Measurements from ENCODE around the gene ABCF3.
"Not testable (repeated sequence)": the region's sequence is repeated elsewhere in the genome, so short reads cannot be mapped to it uniquely, and the experiment has no call there.

Gene ABCF3

DNA sequence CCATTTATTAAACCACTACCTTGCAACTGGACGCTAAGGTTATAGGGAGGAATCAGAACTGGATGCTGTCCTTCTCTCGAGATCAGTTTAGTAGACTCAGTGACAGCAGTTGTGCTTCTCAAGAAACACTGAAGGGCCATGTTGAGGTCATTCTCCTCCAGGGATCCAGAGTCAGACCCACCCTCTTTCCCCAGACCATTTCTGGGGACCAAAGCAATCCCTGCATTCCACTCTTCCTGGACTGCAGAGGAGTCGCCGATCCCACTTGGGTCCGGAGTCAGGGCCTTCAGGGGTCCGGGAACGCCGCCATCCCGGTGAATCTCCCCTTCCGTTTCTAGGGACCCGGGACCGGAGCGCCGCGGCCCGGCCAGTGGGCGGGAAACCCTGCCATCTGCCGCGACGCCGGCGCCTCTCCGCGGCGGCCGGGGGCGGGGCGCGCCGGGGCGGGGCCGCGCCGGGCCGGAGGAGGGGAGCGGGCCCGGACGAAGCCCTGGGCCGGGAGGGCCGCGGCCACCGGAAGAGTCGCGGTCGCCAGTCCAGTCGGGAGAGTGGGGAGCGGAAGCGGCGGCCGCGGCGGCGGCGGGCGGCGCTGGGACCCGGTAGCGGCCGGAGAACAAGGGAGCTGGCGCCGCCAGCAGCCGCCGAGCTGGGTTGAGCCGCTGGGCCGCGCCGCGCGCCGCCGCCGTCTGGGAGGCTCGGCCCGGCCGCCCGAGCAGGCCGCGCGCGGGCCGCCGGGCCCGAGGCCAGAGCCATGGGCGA lies 30.9 kb upstream of the ABCF3 start, which contains the start of gene DVL3:
TSS of gene DVL3 (plus strand) at position 493 of the 759 bp plus-strand sequence. CDS start at position 752, 259 bp downstream.
- Histone ChIP-seq H3K27ac (ENCODE audit: low read depth, low read length) (peak within 1 kb of the TSS; percentile 81), H3K4me1 (ENCODE audit: control insufficient read depth in 5 of 5, insufficient read depth in 5 of 5, low read length in 5 of 5) (peaks cover 9 to 51% (median 45%) of the 10 kb centered on the region in 5 donors), H3K9me3 (ENCODE audit: control insufficient read depth in 5 of 5, low read length in 5 of 5) (no peaks in the 10 kb centered on the region), H3K9ac (ENCODE audit: low read length in 5 of 5) (peak within 1 kb of the TSS; percentile 91 to 98 (median 95)), H3K4me3 (ENCODE audit: low read depth in 1 of 5, low read length in 5 of 5) (peak within 1 kb of the TSS; percentile 91 to 99 (median 92)), H3K36me3 (ENCODE audit: control insufficient read depth in 5 of 5, insufficient read depth in 5 of 5, low read length in 5 of 5) (no peaks in the 10 kb centered on the region), H3K27me3 (ENCODE audit: control insufficient read depth in 5 of 5, insufficient read depth in 4 of 5, low read length in 5 of 5) (no peaks in the 10 kb centered on the region)

GRCh38 chr3:184155644-184156521 lies 30.1 kb upstream of the ABCF3 start:
- peak overlapping the region; percentile 91 to 99 (median 92) for H3K4me3 ChIP-seq (ENCODE audit: low read depth in 1 of 5, low read length in 5 of 5)
- peak overlapping the region; percentile 91 to 98 (median 95) for H3K9ac ChIP-seq (ENCODE audit: low read length in 5 of 5)
- H3K27me3 ChIP-seq (ENCODE audit: control insufficient read depth in 5 of 5, insufficient read depth in 4 of 5, low read length in 5 of 5), result no peaks in the 10 kb centered on the region
- no peaks in the 10 kb centered on the region for H3K9me3 ChIP-seq (ENCODE audit: control insufficient read depth in 5 of 5, low read length in 5 of 5)
- H3K4me1 ChIP-seq (ENCODE audit: control insufficient read depth in 5 of 5, insufficient read depth in 5 of 5, low read length in 5 of 5), result peaks cover 13 to 59% (median 53%) of the 10 kb centered on the region in 5 donors
- peak overlapping the region; percentile 78 for H3K27ac ChIP-seq (ENCODE audit: low read depth, low read length)
- no peaks in the 10 kb centered on the region for H3K36me3 ChIP-seq (ENCODE audit: control insufficient read depth in 5 of 5, insufficient read depth in 5 of 5, low read length in 5 of 5)

DNA sequence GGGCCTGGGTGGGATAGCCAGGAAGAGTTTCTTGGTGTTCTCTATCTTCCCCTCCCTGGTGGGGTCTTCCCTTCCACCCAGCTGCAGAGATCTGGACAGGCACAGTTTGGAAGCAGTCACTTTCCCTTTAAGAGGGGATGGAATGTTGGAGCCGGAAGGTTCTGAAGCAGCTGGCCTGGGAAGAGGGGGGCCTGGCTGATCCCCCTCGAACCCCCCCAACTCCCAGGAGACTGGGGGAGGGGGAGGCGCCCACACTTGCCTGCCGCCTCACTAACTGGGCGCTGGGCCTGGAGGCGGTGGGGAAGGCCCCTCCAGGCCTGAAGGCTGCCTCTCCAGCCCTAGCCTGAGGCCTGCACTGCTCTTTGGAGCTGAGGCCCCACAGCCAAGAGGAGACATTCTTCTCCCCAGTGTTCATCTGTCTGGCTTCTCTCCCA lies 29.5 kb upstream of the ABCF3 start:
- Histone ChIP-seq H3K4me1 (ENCODE audit: control insufficient read depth in 5 of 5, insufficient read depth in 5 of 5, low read length in 5 of 5) (peaks cover 13 to 65% (median 60%) of the 10 kb centered on the region in 5 donors), H3K4me3 (ENCODE audit: low read depth in 1 of 5, low read length in 5 of 5) (peak overlapping the region; percentile 91 to 99 (median 92)), H3K27me3 (ENCODE audit: control insufficient read depth in 5 of 5, insufficient read depth in 4 of 5, low read length in 5 of 5) (no peaks in the 10 kb centered on the region), H3K27ac (ENCODE audit: low read depth, low read length) (peak overlapping the region; percentile 78), H3K36me3 (ENCODE audit: control insufficient read depth in 5 of 5, insufficient read depth in 5 of 5, low read length in 5 of 5) (no peaks in the 10 kb centered on the region), H3K9me3 (ENCODE audit: control insufficient read depth in 5 of 5, low read length in 5 of 5) (no peaks in the 10 kb centered on the region), H3K9ac (ENCODE audit: low read length in 5 of 5) (peak overlapping the region; percentile 91 to 98 (median 95))

- Histone ChIP-seq H3K27ac (ENCODE audit: low read depth, low read length) (peak overlapping the region; percentile 78), H3K36me3 (ENCODE audit: control insufficient read depth in 5 of 5, insufficient read depth in 5 of 5, low read length in 5 of 5) (no peaks in the 10 kb centered on the region), H3K27me3 (ENCODE audit: control insufficient read depth in 5 of 5, insufficient read depth in 4 of 5, low read length in 5 of 5) (no peaks in the 10 kb centered on the region), H3K4me1 (ENCODE audit: control insufficient read depth in 5 of 5, insufficient read depth in 5 of 5, low read length in 5 of 5) (peaks cover 13 to 72% (median 66%) of the 10 kb centered on the region in 5 donors), H3K9me3 (ENCODE audit: control insufficient read depth in 5 of 5, low read length in 5 of 5) (no peaks in the 10 kb centered on the region), H3K4me3 (ENCODE audit: low read depth in 1 of 5, low read length in 5 of 5) (peak overlapping the region; percentile 87 to 93 (median 92)), H3K9ac (ENCODE audit: low read length in 5 of 5) (peak overlapping the region; percentile 91 to 98 (median 95))
These were observed 28.8 kb upstream of the ABCF3 start for GRCh38 chr3:184157206-184157605.

- no peaks in the 10 kb centered on the region for H3K27me3 ChIP-seq (ENCODE audit: control insufficient read depth in 5 of 5, insufficient read depth in 4 of 5, low read length in 5 of 5)
- peaks cover 13 to 78% (median 74%) of the 10 kb centered on the region in 5 donors for H3K4me1 ChIP-seq (ENCODE audit: control insufficient read depth in 5 of 5, insufficient read depth in 5 of 5, low read length in 5 of 5)
- peak overlapping the region in 2 of 5 donors; percentile 66 to 95 for H3K9ac ChIP-seq (ENCODE audit: low read length in 5 of 5)
- H3K4me3 ChIP-seq (ENCODE audit: low read depth in 1 of 5, low read length in 5 of 5), result no peak overlapping the region
- peak overlapping the region; percentile 78 for H3K27ac ChIP-seq (ENCODE audit: low read depth, low read length)
- peaks cover 0 to 7% (median 3%) of the 10 kb centered on the region in 5 donors for H3K36me3 ChIP-seq (ENCODE audit: control insufficient read depth in 5 of 5, insufficient read depth in 5 of 5, low read length in 5 of 5)
- H3K9me3 ChIP-seq (ENCODE audit: control insufficient read depth in 5 of 5, low read length in 5 of 5), result no peaks in the 10 kb centered on the region
These were observed 27.6 kb upstream of the ABCF3 start for GRCh38 chr3:184158404-184158803.

DNA sequence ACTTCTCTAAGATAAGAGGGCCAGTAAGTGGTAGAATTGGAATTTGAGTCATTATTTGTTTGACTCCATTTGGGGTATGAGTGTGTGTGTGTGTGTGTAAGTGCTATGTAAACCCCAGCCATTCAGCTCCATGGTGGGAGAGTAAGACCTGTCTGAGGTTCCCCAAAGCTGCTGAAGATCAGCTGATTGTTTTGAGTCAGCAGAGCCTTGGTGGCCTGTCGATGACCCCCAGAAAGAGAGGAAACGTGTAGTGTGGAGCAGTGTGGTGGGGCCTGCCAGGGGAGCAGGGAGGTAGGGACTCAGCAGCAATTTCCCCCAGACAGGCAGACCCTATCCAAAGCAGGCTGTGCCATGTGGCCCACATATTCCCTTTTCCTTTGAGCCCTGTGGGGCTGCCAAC lies 25.5 kb upstream of the ABCF3 start:
- H3K36me3 ChIP-seq (ENCODE audit: control insufficient read depth in 5 of 5, insufficient read depth in 5 of 5, low read length in 5 of 5), result peaks cover 1 to 27% (median 24%) of the 10 kb centered on the region in 5 donors
- peaks cover 13 to 67% (median 62%) of the 10 kb centered on the region in 5 donors for H3K4me1 ChIP-seq (ENCODE audit: control insufficient read depth in 5 of 5, insufficient read depth in 5 of 5, low read length in 5 of 5)
- no peaks in the 10 kb centered on the region for H3K9me3 ChIP-seq (ENCODE audit: control insufficient read depth in 5 of 5, low read length in 5 of 5)
- no peaks in the 10 kb centered on the region for H3K27me3 ChIP-seq (ENCODE audit: control insufficient read depth in 5 of 5, insufficient read depth in 4 of 5, low read length in 5 of 5)
- H3K27ac ChIP-seq (ENCODE audit: low read depth, low read length), result peak overlapping the region; percentile 47
- H3K9ac ChIP-seq (ENCODE audit: low read length in 5 of 5), result peak overlapping the region in 3 of 5 donors; percentile 9 to 59 (median 53)
- H3K4me3 ChIP-seq (ENCODE audit: low read depth in 1 of 5, low read length in 5 of 5), result peak overlapping the region in 2 of 5 donors; percentile 4 to 33

- H3K9ac ChIP-seq (ENCODE audit: low read length in 5 of 5); H3K27ac ChIP-seq (ENCODE audit: low read depth, low read length); H3K4me3 ChIP-seq (ENCODE audit: low read depth in 1 of 5, low read length in 5 of 5); H3K9me3 ChIP-seq (ENCODE audit: control insufficient read depth in 5 of 5, low read length in 5 of 5); H3K27me3 ChIP-seq (ENCODE audit: control insufficient read depth in 5 of 5, insufficient read depth in 4 of 5, low read length in 5 of 5): not testable (repeated sequence)
- Histone ChIP-seq H3K4me1 (ENCODE audit: control insufficient read depth in 5 of 5, insufficient read depth in 5 of 5, low read length in 5 of 5) (peaks cover 6 to 48% (median 46%) of the 10 kb centered on the region in 5 donors), H3K36me3 (ENCODE audit: control insufficient read depth in 5 of 5, insufficient read depth in 5 of 5, low read length in 5 of 5) (peaks cover 6 to 49% (median 45%) of the 10 kb centered on the region in 5 donors)
These were observed 23.4 kb upstream of the ABCF3 start for GRCh38 chr3:184162571-184163070.

DNA sequence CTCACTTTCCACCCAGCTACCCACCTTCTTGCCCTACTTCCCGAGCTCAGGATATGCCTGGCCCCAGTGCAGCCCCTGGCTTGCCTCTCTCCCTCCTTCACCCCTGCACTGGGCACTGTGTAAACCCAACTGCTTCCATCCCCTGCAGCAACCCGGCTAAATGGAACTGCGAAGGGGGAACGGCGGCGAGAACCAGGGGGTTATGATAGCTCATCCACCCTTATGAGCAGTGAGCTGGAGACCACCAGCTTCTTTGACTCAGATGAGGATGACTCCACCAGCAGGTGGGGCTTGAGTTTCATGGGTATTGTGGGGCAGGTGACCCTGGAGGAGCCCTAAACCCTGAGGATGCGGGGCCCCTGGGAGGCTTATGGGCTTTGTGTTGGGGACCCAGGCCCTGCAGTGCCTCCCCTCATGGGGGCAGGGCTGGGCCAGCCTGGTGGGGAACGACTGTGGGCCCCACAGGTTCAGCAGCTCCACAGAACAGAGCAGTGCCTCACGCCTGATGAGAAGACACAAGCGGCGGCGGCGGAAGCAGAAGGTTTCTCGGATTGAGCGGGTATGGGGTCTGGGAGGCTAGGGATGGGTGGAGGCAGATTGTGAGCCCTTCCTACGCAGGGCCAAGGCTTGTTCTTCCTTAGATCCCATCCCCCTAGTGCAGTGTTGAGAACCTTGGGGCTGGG lies 21.2 kb upstream of the ABCF3 start:
- Histone ChIP-seq H3K36me3 (ENCODE audit: control insufficient read depth in 5 of 5, insufficient read depth in 5 of 5, low read length in 5 of 5) (peaks cover 6 to 70% (median 65%) of the 10 kb centered on the region in 5 donors), H3K4me3 (ENCODE audit: low read depth in 1 of 5, low read length in 5 of 5) (no peak overlapping the region), H3K27ac (ENCODE audit: low read depth, low read length) (no peak overlapping the region), H3K9ac (ENCODE audit: low read length in 5 of 5) (no peak overlapping the region), H3K4me1 (ENCODE audit: control insufficient read depth in 5 of 5, insufficient read depth in 5 of 5, low read length in 5 of 5) (peaks cover 3 to 47% (median 34%) of the 10 kb centered on the region in 5 donors), H3K9me3 (ENCODE audit: control insufficient read depth in 5 of 5, low read length in 5 of 5) (no peaks in the 10 kb centered on the region), H3K27me3 (ENCODE audit: control insufficient read depth in 5 of 5, insufficient read depth in 4 of 5, low read length in 5 of 5) (no peaks in the 10 kb centered on the region)

DNA sequence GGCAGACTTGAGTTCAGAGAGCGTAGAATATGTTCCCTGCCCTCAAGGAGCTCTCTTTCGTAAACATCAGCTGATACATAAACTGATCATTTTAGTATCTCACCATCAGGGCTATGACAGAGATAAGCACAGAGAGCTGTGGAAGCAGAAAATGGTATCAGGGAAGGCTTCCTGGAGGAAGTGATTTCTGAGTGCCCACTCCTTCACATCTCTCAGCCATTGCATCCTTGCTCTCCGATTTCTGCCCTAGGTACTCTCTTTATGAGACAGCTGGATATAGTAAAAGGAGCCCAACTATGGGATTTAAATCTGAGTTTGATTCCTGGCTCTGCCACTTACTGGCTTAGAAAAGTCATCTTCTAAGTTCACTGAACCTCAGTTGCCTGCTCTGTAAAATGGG lies 20.5 kb upstream of the ABCF3 start:
- Histone ChIP-seq H3K9me3 (ENCODE audit: control insufficient read depth in 5 of 5, low read length in 5 of 5) (no peaks in the 10 kb centered on the region), H3K4me1 (ENCODE audit: control insufficient read depth in 5 of 5, insufficient read depth in 5 of 5, low read length in 5 of 5) (peaks cover 3 to 42% (median 28%) of the 10 kb centered on the region in 5 donors), H3K36me3 (ENCODE audit: control insufficient read depth in 5 of 5, insufficient read depth in 5 of 5, low read length in 5 of 5) (peaks cover 6 to 77% (median 69%) of the 10 kb centered on the region in 5 donors), H3K4me3 (ENCODE audit: low read depth in 1 of 5, low read length in 5 of 5) (no peak overlapping the region), H3K27me3 (ENCODE audit: control insufficient read depth in 5 of 5, insufficient read depth in 4 of 5, low read length in 5 of 5) (no peaks in the 10 kb centered on the region), H3K9ac (ENCODE audit: low read length in 5 of 5) (no peak overlapping the region), H3K27ac (ENCODE audit: low read depth, low read length) (no peak overlapping the region)

Data from subcutaneous abdominal adipose tissue (tissue), 5 donors.